ENCODE measurements around the gene RRP12. TPM values are rescaled to one million over a fixed set of nuclear protein-coding genes. Genes with fewer than 3 reads are reported as not detected.
A peak's percentile ranks its signal among the peaks of the same experiment; 100 is the strongest.

Gene RRP12
- total RNA-seq, 1 experiment from 2014 or later: 86.7 TPM

DNA sequence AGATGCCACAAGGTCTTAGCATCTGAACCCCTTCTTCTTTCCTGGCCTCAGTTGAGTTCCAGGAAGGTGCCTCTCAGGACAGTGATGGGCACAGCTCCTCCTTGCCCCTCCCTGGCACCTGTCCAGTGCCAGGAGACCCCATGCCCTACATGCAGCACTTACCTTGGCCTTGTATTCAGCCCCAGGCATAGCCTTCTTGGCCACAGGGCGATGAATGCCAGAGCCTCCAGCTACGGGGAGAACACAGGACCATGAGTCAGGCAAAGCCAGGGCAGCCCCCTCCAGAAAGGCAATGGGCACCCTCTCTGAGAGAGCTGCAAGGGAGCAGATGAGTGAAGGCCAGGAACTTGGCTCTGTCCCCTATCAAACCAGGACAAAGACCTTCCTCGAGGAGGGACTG lies 42.4 kb downstream of the RRP12 start:
- Mint-ChIP-seq H3K27me3 (ENCODE audit: insufficient read depth, unreplicated experiment) (no peaks in the 10 kb centered on the region), H3K36me3 (ENCODE audit: insufficient read depth, unreplicated experiment) (peaks cover 62% of the 10 kb centered on the region), H3K27ac (ENCODE audit: low read depth, unreplicated experiment) (no peak overlapping the region), H3K9me3 (ENCODE audit: unreplicated experiment) (no peaks in the 10 kb centered on the region), H3K4me1 (ENCODE audit: insufficient read depth, unreplicated experiment) (no peaks in the 10 kb centered on the region), H3K4me3 (ENCODE audit: unreplicated experiment) (no peak overlapping the region)
- intact Hi-C loops (cut with micrococcal nuclease): no loop called here
- ChIA-PET POLR2A (interaction anchor here (0.6 to 0.9 kb wide), 3 partner anchors 42 to 324 kb away, joined by 3 to 5 read pairs (median 4); partner anchors contain the start of gene RRP12), CTCF (interaction anchor here (0.7 to 1.6 kb wide), 7 partner anchors 13 to 80 kb away, joined by 3 to 7 read pairs (median 4); no protein-coding TSS in a partner anchor)
- TF ChIP-seq, protein P1, sequence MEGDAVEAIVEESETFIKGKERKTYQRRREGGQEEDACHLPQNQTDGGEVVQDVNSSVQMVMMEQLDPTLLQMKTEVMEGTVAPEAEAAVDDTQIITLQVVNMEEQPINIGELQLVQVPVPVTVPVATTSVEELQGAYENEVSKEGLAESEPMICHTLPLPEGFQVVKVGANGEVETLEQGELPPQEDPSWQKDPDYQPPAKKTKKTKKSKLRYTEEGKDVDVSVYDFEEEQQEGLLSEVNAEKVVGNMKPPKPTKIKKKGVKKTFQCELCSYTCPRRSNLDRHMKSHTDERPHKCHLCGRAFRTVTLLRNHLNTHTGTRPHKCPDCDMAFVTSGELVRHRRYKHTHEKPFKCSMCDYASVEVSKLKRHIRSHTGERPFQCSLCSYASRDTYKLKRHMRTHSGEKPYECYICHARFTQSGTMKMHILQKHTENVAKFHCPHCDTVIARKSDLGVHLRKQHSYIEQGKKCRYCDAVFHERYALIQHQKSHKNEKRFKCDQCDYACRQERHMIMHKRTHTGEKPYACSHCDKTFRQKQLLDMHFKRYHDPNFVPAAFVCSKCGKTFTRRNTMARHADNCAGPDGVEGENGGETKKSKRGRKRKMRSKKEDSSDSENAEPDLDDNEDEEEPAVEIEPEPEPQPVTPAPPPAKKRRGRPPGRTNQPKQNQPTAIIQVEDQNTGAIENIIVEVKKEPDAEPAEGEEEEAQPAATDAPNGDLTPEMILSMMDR (IDR thresholded peaks at IDR 0.05; ENCODE audit: unreplicated experiment): no peak
- BruUV-seq (replicated peaks): no TSS peak
- no peak for DNase-seq (ENCODE audit: unreplicated experiment)

DNA sequence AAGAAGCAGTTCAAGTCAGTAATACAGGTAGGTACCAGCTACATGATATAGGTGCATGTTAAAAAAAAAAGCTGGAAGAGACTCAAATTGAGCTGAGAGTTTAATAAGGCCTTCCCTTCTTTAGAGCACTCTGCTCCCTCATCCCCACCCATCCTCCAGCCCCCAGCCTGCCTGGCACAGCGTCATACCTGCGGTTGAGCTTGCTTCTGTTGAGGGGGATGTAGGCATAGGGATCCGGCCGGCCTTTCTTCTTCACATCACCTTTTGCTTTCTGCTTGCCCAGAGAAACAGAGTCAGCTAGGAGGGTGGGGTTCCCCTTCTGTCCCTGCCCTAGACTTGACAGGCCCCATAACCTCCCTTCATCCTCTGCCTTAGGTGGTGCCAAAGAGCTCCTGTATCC lies 42.8 kb downstream of the RRP12 start:
- Mint-ChIP-seq H3K9me3 (ENCODE audit: unreplicated experiment) (no peaks in the 10 kb centered on the region), H3K4me1 (ENCODE audit: insufficient read depth, unreplicated experiment) (no peaks in the 10 kb centered on the region), H3K36me3 (ENCODE audit: insufficient read depth, unreplicated experiment) (peaks cover 64% of the 10 kb centered on the region), H3K27ac (ENCODE audit: low read depth, unreplicated experiment) (no peak overlapping the region), H3K4me3 (ENCODE audit: unreplicated experiment) (no peak overlapping the region), H3K27me3 (ENCODE audit: insufficient read depth, unreplicated experiment) (no peaks in the 10 kb centered on the region)
- TF ChIP-seq, protein P1 (IDR thresholded peaks at IDR 0.05; ENCODE audit: unreplicated experiment): no peak
- no TSS peak for BruUV-seq (replicated peaks)
- intact Hi-C loops (cut with micrococcal nuclease): no loop called here
- POLR2A ChIA-PET: interaction anchor here (0.6 to 0.9 kb wide), 2 partner anchors 43 to 67 kb away, joined by 3 to 4 read pairs; partner anchors contain the start of gene RRP12
- DNase-seq (ENCODE audit: unreplicated experiment): no peak
- CTCF ChIA-PET: interaction anchor here (0.7 to 1.6 kb wide), 7 partner anchors 9 to 80 kb away, joined by 3 to 6 read pairs (median 4); no protein-coding TSS in a partner anchor

DNA sequence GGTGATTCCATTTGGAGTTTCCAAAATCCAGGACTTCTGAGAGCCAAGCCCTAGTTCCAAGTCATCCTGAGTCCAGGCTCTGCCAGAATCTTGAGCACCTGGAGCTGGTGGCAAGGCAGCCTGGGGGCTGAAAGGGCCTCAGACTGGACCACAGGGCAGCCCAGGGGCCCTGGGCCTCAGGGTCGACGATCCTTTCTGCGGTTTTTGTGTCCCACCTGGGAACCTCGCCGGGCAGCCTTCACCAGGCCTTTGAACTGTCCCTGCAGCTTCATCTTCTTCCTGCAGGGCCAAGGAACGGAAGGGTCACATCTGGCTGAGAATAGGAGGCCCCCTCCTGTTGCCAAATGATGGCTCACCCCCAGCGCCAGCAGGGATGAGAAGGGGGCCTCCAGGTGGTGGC lies 44.2 kb downstream of the RRP12 start:
- Mint-ChIP-seq H3K27me3 (ENCODE audit: insufficient read depth, unreplicated experiment) (no peaks in the 10 kb centered on the region), H3K4me1 (ENCODE audit: insufficient read depth, unreplicated experiment) (no peaks in the 10 kb centered on the region), H3K9me3 (ENCODE audit: unreplicated experiment) (no peaks in the 10 kb centered on the region), H3K36me3 (ENCODE audit: insufficient read depth, unreplicated experiment) (peaks cover 62% of the 10 kb centered on the region), H3K27ac (ENCODE audit: low read depth, unreplicated experiment) (no peak overlapping the region), H3K4me3 (ENCODE audit: unreplicated experiment) (no peak overlapping the region)
- DNase-seq (ENCODE audit: unreplicated experiment): no peak
- intact Hi-C loops (cut with micrococcal nuclease): no loop called here
- ChIA-PET CTCF (interaction anchor here (1.1 to 2.0 kb wide), 2 partner anchors 37 to 78 kb away, joined by 4 to 6 read pairs; partner anchors contain the start of gene FRAT1), POLR2A (interaction anchor here (0.9 to 1.2 kb wide), 3 partner anchors 22 to 82 kb away, joined by 3 read pairs; partner anchors contain the start of gene FRAT2)
- TF ChIP-seq, protein P1 (IDR thresholded peaks at IDR 0.05; ENCODE audit: unreplicated experiment): no peak
- no TSS peak for BruUV-seq (replicated peaks)

- Mint-ChIP-seq H3K9me3 (ENCODE audit: unreplicated experiment) (no peaks in the 10 kb centered on the region), H3K27ac (ENCODE audit: low read depth, unreplicated experiment) (no peak overlapping the region), H3K27me3 (ENCODE audit: insufficient read depth, unreplicated experiment) (no peaks in the 10 kb centered on the region), H3K36me3 (ENCODE audit: insufficient read depth, unreplicated experiment) (peaks cover 58% of the 10 kb centered on the region), H3K4me1 (ENCODE audit: insufficient read depth, unreplicated experiment) (no peaks in the 10 kb centered on the region), H3K4me3 (ENCODE audit: unreplicated experiment) (no peak overlapping the region)
- no peak for DNase-seq (ENCODE audit: unreplicated experiment)
- TF ChIP-seq, protein P1 (IDR thresholded peaks at IDR 0.05; ENCODE audit: unreplicated experiment): no peak
- ChIA-PET CTCF (interaction anchor here (0.6 to 2.0 kb wide), 5 partner anchors 15 to 1258 kb away, joined by 3 to 6 read pairs (median 4); partner anchors contain the start of gene FRAT1), POLR2A (interaction anchor here (0.6 to 1.2 kb wide), 2 partner anchors 20 to 77 kb away, joined by 3 read pairs; no protein-coding TSS in a partner anchor)
- intact Hi-C loops (cut with micrococcal nuclease): no loop called here
- TSS peak; percentile 70 for BruUV-seq (replicated peaks)
Measured at GRCh38 chr10:97356318-97356914, 44.7 kb downstream of the RRP12 start.

All from MCF 10A (cell line).